ENCODE results near the gene OAF. TPM values are rescaled to one million over a fixed set of nuclear protein-coding genes. Genes with fewer than 3 reads are reported as not detected.

Gene OAF
- total and polyA plus RNA-seq, 9 of the 15 experiments (the other 6 are each of a cell fraction or from before 2014, with no cell fraction given) = 1.1 to 21.6 (median 7.5) TPM

DNA sequence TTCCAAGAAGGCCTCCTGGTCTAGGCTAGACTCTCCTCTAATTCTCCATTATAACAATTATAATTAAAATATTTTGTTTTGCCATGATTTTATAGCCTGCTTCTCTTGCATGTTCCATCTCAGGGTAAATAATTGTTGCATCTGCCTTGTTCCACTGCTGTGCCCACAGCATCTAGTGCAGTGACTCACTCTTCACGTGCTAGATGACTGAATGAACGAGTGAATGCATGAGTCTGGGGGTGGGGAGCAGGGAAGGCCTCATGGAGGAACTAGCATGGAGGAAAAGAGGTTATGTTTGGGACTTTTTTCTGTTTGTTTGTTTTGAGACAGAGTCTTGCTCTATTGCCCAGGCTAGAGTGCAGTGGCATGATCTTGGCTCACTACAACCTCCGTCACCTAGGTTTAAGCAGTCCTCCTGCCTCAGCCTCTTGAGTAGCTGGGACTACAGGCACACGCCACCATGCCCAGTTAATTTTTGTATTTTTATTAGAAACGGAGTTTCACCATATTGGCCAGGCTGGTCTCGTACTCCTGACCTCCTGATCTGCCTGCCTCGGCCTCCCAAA is 5.2 kb upstream of the OAF start (continued):
- TF ChIP-seq, protein P1, sequence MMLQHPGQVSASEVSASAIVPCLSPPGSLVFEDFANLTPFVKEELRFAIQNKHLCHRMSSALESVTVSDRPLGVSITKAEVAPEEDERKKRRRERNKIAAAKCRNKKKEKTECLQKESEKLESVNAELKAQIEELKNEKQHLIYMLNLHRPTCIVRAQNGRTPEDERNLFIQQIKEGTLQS (IDR thresholded peaks at IDR 0.05) = peak; percentile 71
- TF ChIP-seq, protein P1 (CRISPR knock-in tag; conservative IDR thresholded peaks at IDR 0.05) = no peak
- TF ChIP-seq NR4A1 (CRISPR knock-in tag; IDR thresholded peaks at IDR 0.05) = no peak
- no peak for TF ChIP-seq NR4A1 (tag; IDR thresholded peaks at IDR 0.05)
- TF ChIP-seq FOSL1 (tag; conservative IDR thresholded peaks at IDR 0.05) = peak; percentile 90
- TF ChIP-seq BRCA1 (IDR thresholded peaks at IDR 0.05) = no peak
- no peak for TF ChIP-seq BRCA1 (CRISPR knock-in tag; IDR thresholded peaks at IDR 0.05)
- peak; percentile 82 for TF ChIP-seq ZNF24 (IDR thresholded peaks at IDR 0.05)
- peak; percentile 69 for TF ChIP-seq JUN (IDR thresholded peaks at IDR 0.05; ENCODE audit: borderline replicate concordance, low read depth, low read length)
- TF ChIP-seq JUN (CRISPR knock-in tag; IDR thresholded peaks at IDR 0.05; ENCODE audit: borderline replicate concordance) = no peak

DNA sequence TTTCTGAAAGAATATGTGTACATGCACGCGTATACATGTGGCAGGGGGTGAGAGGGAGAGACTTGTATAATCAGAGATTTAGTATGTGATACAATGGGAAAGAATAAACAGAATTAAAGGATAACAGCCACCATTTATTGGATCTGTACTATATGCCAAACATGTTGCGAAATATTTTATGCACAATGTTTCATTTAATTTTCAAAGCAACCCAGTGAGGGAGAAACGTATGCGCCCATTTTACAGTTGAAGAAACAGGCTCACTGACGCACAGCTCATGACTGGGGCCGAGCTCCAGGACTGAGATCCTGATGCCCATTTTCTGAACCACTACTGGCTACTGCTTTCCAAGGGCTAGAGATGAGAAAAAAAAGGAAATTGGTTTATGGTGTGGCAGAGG is 3.3 kb upstream of the OAF start:
- Histone ChIP-seq H3K27me3 (ENCODE audit: control insufficient read depth in 2 of 2, insufficient read depth in 2 of 2, low read length in 2 of 2) (peaks cover 0 to 11% of the 10 kb centered on the region in 2 experiments; a peak in 2 of 5 replicates), H3K4me3 (no peak overlapping the region), H3K9ac (ENCODE audit: insufficient read depth in 1 of 2, low read depth in 2 of 2, low read length in 2 of 2) (no peak overlapping the region), H3K9me3 (replicated peaks; ENCODE audit: control insufficient read depth, insufficient read depth, low read depth, low read length) (no peaks in the 10 kb centered on the region), H3K79me2 (ENCODE audit: control insufficient read depth, insufficient read depth, low read length) (peaks cover 4% of the 10 kb centered on the region; the same call in 1 of the 3 replicates), H2AFZ (ENCODE audit: low read depth, low read length) (no peak overlapping the region), H3K4me2 (ENCODE audit: insufficient read depth, low read length) (no peak overlapping the region), H3K4me1 (replicated peaks in 1 of 2; ENCODE audit: control insufficient read depth in 2 of 2, insufficient read depth in 2 of 2, low read length in 2 of 2) (peaks cover 10 to 25% of the 10 kb centered on the region in 2 experiments; a peak in 4 of 5 replicates), H4K20me1 (replicated peaks; ENCODE audit: control insufficient read depth, insufficient read depth, low read length) (no peaks in the 10 kb centered on the region), H3K36me3 (ENCODE audit: control insufficient read depth, insufficient read depth, low read length) (no peaks in the 10 kb centered on the region), H3K9me1 (ENCODE audit: control insufficient read depth, insufficient read depth, low read length) (no peaks in the 10 kb centered on the region), H3K27ac (ENCODE audit: extremely low read depth, low read depth, low read length) (no peak overlapping the region)
- no TSS peak for BruUV-seq (replicated peaks)
- POLR2A ChIA-PET = interaction anchor here (0.9 kb wide), 1 partner anchor 32 kb away, joined by 4 read pairs; the partner anchor contains the start of gene POU2F3
- FAIRE-seq (no peak), DNase-seq (ENCODE audit: extremely low read depth in 1 of 4, low spot score in 3 of 4) (no peak), ATAC-seq (no peak)
- CTCF ChIA-PET (ENCODE audit: low intra/inter-chr PET ratio) = no interaction called here
- intact Hi-C loops (cut with micrococcal nuclease) = no loop called here
- in situ Hi-C loops (cut with MboI) = no loop called here
- TF ChIP-seq CEBPB (tag; IDR thresholded peaks at IDR 0.05) (peak; percentile 82), CEBPG (CRISPR knock-in tag; IDR thresholded peaks at IDR 0.05) (no peak), CEBPG (tag; conservative IDR thresholded peaks at IDR 0.05 in 1 of 2, IDR thresholded peaks at IDR 0.05 in 1 of 2) (peak; percentile 40 to 71; a peak in 2 of 4 replicates), ZNF217 (CRISPR knock-in tag; IDR thresholded peaks at IDR 0.05) (no peak)
- WGBS (ENCODE audit: insufficient coverage, low coverage, missing lambda C conversion rate) = 75% methylated on average over 7 of the region's 7 CpGs

Measured in K562 (cell line).